HG03280 (cell line): Measurements from ENCODE around the gene CD163L1.
"Not testable (repeated sequence)": the region's sequence is repeated elsewhere in the genome, so short reads cannot be mapped to it uniquely, and the experiment has no call there.

ENCODE experiments used
- ATAC-seq: cut with Tn5 transposase; IDR thresholded peaks from one replicate; pipeline ENCODE4 v1.9.1; 2021; ENCODE audit warnings: mild to moderate bottlenecking, moderate library complexity; ENCODE audit not compliant: unreplicated experiment

CD163L1 gene

DNA sequence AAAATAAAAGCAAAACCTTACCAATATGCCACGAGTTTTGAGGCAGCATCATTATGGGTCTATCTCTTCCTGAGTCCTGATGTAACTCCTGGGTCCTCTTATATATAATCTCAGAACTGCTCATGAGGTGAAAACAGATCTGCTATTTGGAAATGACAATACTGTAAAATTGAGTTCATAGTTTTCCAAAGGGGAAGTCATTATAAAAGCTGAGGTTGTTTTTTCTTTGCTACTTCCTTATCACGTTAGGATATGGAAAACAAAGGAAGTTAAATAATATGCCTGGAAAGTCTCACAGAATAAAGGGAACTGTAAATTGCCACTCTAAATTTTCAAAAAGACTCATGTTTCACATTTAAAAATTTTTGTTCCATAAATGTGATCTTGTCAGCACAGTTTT is at the start of gene CD163L1:
TSS of gene CD163L1 (minus strand) at position 78 of the 400 bp plus-strand sequence. CDS start at position 52, 26 bp downstream.
- ATAC-seq = no peak

DNA sequence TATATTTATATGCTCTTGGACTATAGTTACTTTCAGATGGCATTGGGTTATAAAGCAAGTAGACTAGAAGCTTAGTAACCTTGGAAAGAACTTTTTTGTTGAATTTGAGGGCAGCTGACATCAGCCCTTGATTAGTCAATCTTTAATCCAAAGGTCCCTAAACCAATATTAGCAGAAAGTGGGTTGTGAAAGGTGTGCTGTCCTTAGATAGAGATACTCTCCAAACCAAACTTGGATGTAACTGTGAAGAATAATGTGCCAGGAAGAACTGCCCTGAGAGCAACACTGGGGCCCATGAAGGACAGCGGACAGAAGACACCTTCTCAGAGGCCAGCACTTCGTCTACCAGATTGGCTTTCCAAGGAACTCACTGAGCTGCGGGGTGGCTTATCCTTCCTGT is 49.1 kb upstream of the CD163L1 start:
- ATAC-seq = no peak

GRCh38 chr12:7486512-7486911 is 42.6 kb upstream of the CD163L1 start:
- ATAC-seq = no peak

- no peak for ATAC-seq
Measured at GRCh38 chr12:7485095-7485494, 41.1 kb upstream of the CD163L1 start.

DNA sequence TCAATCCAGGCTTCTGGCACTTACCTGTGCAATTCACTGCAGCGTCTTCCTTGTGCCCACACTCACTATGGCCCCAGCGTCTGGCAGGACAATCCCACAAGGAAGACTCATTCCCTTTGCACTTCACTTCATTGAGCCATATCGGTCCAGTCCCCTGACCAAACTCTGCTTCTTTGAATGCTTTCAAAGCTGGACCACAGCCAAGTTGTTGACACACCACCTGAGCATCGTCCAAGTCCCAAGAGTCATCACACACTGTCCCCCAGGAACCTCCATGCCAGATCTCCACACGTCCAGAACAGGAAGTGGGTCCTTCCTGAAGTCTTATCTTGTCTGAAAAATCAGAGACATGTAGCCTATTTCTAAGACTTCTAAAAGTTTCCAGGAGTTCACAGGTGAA is 39.4 kb upstream of the CD163L1 start:
- no peak for ATAC-seq

DNA sequence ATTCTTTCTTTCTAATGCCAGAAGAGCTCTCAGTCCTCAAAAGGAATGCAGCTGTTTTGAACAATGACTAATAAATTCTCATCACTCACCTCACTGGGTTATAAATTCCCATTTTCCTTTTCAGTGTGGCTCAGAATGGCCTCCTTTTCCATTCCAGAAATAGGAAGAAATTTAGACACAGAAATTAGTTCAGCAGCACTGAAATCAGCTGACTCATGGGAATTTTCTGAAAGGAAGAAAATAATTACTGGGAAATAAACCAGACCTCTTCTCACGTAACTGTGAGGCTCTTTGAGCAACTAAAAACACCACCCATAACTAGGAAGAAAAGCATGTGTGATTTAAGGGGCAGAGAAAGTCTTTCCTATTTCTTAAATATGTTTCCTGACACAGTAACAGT is 35.8 kb upstream of the CD163L1 start:
- ATAC-seq = no peak

- no peak for ATAC-seq
Measured at GRCh38 chr12:7472060-7472459, 28.1 kb upstream of the CD163L1 start.

DNA sequence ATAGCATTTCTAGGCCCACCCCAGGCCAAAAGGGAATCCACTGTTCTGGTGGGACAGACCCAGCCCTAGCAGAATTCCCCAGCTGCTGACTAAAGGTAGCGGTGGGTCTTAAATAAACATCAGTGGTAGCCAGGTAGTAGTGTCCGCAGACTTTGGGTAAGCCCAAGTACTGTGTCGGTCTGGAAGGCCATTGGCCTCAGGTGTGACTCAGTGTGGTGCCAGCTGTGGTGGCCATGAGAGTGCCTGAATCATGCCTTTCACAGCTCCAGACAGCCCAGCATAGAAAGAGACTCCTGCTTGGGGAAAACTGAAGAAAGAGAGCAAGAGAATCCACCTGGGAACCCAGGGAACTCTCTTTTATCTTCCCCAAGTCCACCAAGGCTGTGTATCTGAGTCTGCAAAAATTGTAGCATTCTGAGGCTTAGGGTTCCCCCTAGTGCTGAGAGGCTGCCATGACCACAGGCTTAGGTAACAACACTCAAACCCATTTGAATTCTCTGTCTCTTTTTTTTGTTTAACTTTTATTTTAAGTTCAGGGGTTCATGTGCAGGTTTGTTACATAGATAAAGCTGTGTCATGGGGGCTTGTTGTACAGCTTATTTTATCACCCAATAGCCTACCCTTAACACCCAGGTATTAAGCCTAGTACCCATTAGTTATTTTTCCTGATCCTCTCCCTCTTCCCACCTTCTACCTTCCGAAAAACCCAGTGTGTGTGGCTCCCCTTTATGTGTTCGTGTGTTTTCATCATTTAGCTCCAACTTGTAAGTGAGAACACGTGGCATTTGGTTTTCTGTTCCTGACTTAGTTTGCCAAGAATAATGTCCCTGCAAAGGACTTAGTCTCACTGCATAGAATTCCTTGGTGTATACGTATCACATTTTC is 16.7 kb upstream of the CD163L1 start:
- ATAC-seq = peak; percentile 65

- ATAC-seq = no peak
Measured at GRCh38 chr12:7459973-7460372, 16.0 kb upstream of the CD163L1 start.

DNA sequence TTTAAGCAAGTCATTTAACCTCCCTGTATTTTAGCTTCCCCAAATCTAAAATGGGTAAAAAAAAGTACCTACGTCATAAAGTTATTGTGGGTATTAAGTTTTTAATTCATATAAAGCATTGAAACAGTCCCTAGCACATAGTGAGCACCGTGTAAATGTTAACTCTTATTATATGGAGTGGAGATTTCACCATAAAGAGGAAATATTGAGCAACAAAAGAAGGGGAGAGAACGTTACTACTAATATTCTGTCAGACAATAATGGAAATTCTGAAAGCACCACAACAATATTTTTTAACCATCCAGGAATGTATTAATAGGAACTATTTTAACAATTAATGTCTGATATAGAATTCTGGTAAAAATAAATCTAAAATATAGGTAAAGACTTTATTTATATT is 7.8 kb upstream of the CD163L1 start:
- no peak for ATAC-seq

DNA sequence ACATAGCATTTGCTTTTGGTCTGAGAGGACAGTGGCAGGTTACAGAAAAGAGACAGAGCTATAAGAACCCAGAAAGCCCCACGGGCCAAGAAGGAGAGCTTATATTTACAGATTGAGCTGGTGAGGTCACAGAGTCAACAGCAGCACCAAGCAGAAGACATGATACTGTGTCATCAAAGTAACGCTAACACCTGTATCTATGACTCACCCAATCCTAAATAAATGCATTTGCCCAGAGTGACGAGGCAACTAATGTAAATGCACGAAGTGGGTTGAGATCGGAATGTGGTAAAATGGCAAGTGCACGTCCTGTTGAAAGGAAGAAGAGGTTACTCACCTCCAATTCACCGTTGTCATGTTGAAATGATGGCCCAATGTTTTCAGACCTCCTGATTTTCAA is 6.7 kb upstream of the CD163L1 start:
- ATAC-seq = no peak

DNA sequence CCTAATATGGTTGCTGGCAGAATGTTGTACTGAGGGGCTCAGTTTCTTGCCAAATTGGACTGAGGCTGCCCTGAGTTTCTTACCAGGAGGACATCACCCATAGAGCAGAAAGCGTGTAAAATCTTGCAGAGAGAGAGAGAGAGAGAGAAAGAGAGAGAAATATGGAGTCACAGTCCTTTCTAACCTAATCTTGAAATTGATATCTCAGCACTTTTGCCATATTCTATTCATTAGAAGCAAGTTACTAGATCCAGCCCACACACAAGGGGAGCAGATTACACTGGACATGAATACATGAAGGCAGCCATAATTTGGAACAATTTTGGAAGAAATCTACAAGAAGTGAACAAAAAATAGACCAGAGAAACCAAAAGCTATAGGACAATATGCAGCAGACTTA is 4.1 kb upstream of the CD163L1 start:
- no peak for ATAC-seq

- no peak for ATAC-seq
Measured at GRCh38 chr12:7444537-7444936, 584 bp upstream of the CD163L1 start.

DNA sequence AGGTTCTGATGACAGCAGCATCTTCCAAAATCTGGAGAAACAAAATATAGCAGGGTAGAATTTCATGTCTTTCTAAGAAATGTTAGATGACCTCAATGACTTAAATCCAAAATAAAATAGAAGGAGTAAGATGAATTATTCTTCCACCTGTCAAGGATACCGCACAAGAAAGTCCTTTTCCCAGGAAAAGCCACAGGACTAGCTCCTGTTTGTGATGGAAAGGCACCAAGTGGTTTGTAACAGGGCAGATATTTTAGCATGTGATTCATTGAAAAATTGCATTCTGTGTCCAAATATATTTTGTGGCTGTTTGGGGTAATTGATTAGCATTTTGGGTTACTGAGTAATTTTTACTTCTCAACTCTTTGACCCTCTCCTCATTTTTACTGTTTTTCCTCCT is 2.7 kb downstream of the CD163L1 start:
- no peak for ATAC-seq

- ATAC-seq = no peak
Measured at GRCh38 chr12:7439579-7440505, 4.1 kb downstream of the CD163L1 start.

DNA sequence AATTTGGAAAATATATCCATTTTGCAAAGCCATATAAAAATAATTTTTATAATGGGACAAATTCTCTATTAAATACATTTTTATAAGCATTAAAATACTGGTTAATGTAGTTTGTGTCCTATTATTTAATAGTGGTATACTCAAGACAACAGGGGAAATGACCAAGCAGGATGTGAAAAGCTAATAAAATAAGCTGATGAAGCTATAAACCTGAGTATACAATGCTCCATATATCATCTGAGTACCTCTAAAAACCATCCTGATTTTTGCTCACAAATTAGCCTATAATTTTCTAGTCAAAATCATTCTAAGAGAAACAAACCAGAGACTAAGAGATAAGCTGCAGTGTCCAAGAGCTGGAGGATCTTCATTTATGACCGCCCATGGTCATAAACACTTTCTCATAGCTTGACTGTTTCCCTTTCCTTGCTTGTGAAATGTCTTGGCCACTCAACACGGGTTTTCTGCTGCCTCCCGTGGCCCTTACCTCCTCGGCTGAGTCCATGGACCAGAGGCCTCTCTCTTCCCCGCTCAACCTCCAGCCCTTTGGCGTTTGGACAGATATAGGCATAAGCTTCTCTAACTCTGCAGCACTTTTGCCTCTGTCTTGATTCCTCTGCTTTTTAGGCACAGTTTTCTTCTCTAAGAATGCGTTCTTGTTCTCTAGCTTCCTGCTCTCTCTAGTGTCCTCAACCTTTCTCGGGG is 5.5 kb downstream of the CD163L1 start:
- ATAC-seq = not testable (repeated sequence)

DNA sequence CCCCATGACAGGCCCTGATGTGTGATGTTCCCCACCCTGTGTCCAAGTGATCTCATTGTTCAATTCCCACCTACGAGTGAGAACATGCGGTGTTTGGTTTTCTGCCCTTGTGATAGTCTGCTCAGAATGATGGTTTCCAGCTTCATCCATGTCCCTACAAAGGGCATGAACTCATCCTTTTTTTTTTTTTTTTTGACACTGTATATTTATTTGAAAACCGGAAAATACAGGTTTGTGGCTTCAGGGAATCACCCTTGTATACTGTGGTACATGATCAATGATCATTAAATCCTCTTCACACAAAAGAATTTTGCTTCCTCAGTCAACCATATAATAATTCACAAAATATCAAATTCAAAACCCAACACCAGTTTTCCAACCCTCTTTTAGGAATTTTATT is 6.5 kb downstream of the CD163L1 start:
- not testable (repeated sequence) for ATAC-seq

GRCh38 chr12:7434670-7435069 is 9.3 kb downstream of the CD163L1 start:
- no peak for ATAC-seq

GRCh38 chr12:7433276-7433822 is 10.6 kb downstream of the CD163L1 start:
- ATAC-seq = no peak

DNA sequence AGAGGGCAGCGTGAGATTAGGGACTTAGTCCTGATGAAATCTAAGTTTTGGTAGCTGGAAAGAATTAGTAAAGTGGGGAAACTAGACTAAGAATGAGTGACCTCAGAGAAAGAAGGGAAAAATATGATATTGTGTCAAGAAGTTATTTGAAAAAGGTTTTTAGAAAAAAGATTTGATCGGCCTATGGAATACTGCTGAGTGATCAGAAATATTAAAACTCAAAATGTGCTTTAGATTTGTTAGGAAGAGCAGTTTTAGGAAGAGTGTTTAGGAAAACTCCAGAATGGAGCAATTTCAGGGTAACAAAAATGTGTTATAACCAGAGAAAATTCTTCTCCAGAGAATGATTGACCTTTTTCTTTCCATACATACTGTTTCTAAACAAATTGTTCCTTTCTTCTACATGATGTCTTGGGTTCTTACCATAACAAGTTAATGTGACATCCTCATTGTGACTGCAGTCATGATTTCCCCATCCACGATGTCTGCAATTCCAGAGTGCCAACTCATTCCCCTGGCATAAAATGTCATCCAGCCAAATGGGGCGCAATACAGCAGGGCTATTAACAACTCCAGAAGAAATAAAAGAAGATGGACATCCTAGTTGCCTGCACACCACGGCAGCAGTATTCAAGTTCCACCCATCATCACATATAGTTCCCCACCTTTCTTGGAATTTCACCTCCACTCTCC is 11.8 kb downstream of the CD163L1 start:
- no peak for ATAC-seq
